Caco-2 (cell line): ENCODE measurements around the gene BAHD1. TPM values are rescaled to one million over a fixed set of nuclear protein-coding genes. Genes with fewer than 3 reads are reported as not detected.
A peak's percentile ranks its signal among the peaks of the same experiment; 100 is the strongest.

ENCODE experiments used
- BruUV-seq: library from RNA; stranded (reverse); fragments of 400-500 nt; replicated peaks from 2 replicates; lab custom pipeline; 2021; lab: Mats Ljungman, UMichigan
- CTCF ChIA-PET: fragments of 300-600 bp; sonication (Branson Sonifier 250); formaldehyde crosslinking; loops from one replicate; lab custom pipeline; 2022; ENCODE audit warnings: antibody characterized with exemption; lab: Charles Lee
- POLR2A ChIA-PET: fragments of 300-600 bp; sonication (Branson Sonifier 250); formaldehyde crosslinking; loops from one replicate; lab custom pipeline; 2022; ENCODE audit warnings: antibody characterized with exemption; lab: Charles Lee
- DNase-seq, 2 experiments: peaks; one replicate each; pipeline versions ENCODE4 v3.0.0 to v3.0.0-alpha.2; 2020 to 2022
- H3K27me3 ChIP-seq: replicated peaks from 2 replicates; pipeline ENCODE4 v1.6.0; 2011; ENCODE audit warnings: low read length; ENCODE audit not compliant: control insufficient read depth, insufficient read depth
- H3K36me3 ChIP-seq: 2 replicates; pipeline ENCODE4 v1.5.1; 2011; ENCODE audit warnings: low read length; ENCODE audit not compliant: control insufficient read depth, insufficient read depth
- H3K4me1 ChIP-seq: fragments of 250-450 bp; sonication (Bioruptor Pico); 2 replicates; pipeline ENCODE4 v1.5.1; 2020; ENCODE audit warnings: mild to moderate bottlenecking
- H3K4me3 ChIP-seq: 2 replicates; pipeline ENCODE4 v1.5.1; 2011; ENCODE audit warnings: low read depth, mild to moderate bottlenecking, control low read depth, low read length
- H3K9me3 ChIP-seq: fragments of 250-450 bp; sonication (Bioruptor Pico); 2 replicates; pipeline ENCODE4 v1.5.1; 2020; ENCODE audit warnings: mild to moderate bottlenecking, moderate library complexity
- H3K27ac Mint-ChIP-seq: one replicate; pipeline ENCODE4 v1.8.0; 2022; ENCODE audit warnings: mixed read lengths; ENCODE audit not compliant: unreplicated experiment
- H3K27me3 Mint-ChIP-seq: one replicate; pipeline ENCODE4 v1.8.0; 2022; ENCODE audit warnings: mixed read lengths; ENCODE audit not compliant: insufficient read depth, unreplicated experiment
- H3K36me3 Mint-ChIP-seq: one replicate; pipeline ENCODE4 v1.8.0; 2022; ENCODE audit warnings: mild to moderate bottlenecking, mixed read lengths; ENCODE audit not compliant: insufficient read depth, unreplicated experiment
- H3K4me1 Mint-ChIP-seq: one replicate; pipeline ENCODE4 v1.8.0; 2022; ENCODE audit warnings: low read depth, mixed read lengths; ENCODE audit not compliant: unreplicated experiment
- H3K4me3 Mint-ChIP-seq: one replicate; pipeline ENCODE4 v1.8.0; 2022; ENCODE audit warnings: mild to moderate bottlenecking, moderate library complexity, mixed read lengths; ENCODE audit not compliant: unreplicated experiment
- H3K9me3 Mint-ChIP-seq: one replicate; pipeline ENCODE4 v1.8.0; 2022; ENCODE audit warnings: mixed read lengths; ENCODE audit not compliant: unreplicated experiment
- intact Hi-C: fragments of 100-400 bp; cut with micrococcal nuclease; formaldehyde crosslinking; loops from one replicate; pipeline ENCODE4 v1.10.0; 2022; ENCODE audit not compliant: unreplicated experiment
- total RNA-seq: library from RNA; stranded (reverse); gene quantifications from 2 replicates; pipeline ENCODE4 v1.2.3, GENCODE V29; 2022
- TF ChIP-seq, protein P1 (sequence below), 2 experiments: fragments of 200-600 bp in 1 of 2; IDR thresholded peaks; 1 replicate in 1 of 2; 2 replicates in 1 of 2; pipeline versions ENCODE4 v1.5.1 to v1.8.0; 2011 to 2022; ENCODE audit warnings: antibody characterized with exemption in 1 of 2, control low read depth in 1 of 2, inconsistent platforms in 1 of 2, low read depth in 1 of 2, low read length in 1 of 2, mild to moderate bottlenecking in 1 of 2, moderate library complexity in 1 of 2; ENCODE audit not compliant: insufficient read depth in 1 of 2, severe bottlenecking in 1 of 2, unreplicated experiment in 1 of 2

Gene BAHD1
- total RNA-seq, 1 experiment from 2014 or later, result 28.1 TPM

- Mint-ChIP-seq H3K4me1 (peaks cover 8% of the 10 kb centered on the region), H3K27me3 (no peaks in the 10 kb centered on the region), H3K27ac (peak within 1 kb of the TSS; percentile 88), H3K4me3 (peak within 1 kb of the TSS; percentile 80), H3K36me3 (peaks cover 29% of the 10 kb centered on the region), H3K9me3 (no peaks in the 10 kb centered on the region)
- intact Hi-C loops, result loop anchor here (1.0 kb wide), 2 partner anchors 30 to 37 kb away; partner anchors contain the start of gene BAHD1
- POLR2A ChIA-PET, result no interaction called here
- CTCF ChIA-PET, result interaction anchor here (0.7 to 1.8 kb wide), 2 partner anchors 30 to 812 kb away, joined by 3 to 8 read pairs; partner anchors contain the start of gene BAHD1
- H3K27me3 ChIP-seq, result no peaks in the 10 kb centered on the region
- H3K4me1 ChIP-seq, result peaks cover 10% of the 10 kb centered on the region
- TF ChIP-seq, protein P1, sequence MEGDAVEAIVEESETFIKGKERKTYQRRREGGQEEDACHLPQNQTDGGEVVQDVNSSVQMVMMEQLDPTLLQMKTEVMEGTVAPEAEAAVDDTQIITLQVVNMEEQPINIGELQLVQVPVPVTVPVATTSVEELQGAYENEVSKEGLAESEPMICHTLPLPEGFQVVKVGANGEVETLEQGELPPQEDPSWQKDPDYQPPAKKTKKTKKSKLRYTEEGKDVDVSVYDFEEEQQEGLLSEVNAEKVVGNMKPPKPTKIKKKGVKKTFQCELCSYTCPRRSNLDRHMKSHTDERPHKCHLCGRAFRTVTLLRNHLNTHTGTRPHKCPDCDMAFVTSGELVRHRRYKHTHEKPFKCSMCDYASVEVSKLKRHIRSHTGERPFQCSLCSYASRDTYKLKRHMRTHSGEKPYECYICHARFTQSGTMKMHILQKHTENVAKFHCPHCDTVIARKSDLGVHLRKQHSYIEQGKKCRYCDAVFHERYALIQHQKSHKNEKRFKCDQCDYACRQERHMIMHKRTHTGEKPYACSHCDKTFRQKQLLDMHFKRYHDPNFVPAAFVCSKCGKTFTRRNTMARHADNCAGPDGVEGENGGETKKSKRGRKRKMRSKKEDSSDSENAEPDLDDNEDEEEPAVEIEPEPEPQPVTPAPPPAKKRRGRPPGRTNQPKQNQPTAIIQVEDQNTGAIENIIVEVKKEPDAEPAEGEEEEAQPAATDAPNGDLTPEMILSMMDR (IDR thresholded peaks at IDR 0.05; ENCODE audit: insufficient read depth in 1 of 2, low read depth in 1 of 2, low read length in 1 of 2, severe bottlenecking in 1 of 2, unreplicated experiment in 1 of 2), result peak in 1 of 2 experiments; percentile 17
- DNase-seq, result peak; percentile 71 to 81
- no peaks in the 10 kb centered on the region for H3K9me3 ChIP-seq
- no TSS peak for BruUV-seq
- peak within 1 kb of the TSS; percentile 74 for H3K4me3 ChIP-seq
- H3K36me3 ChIP-seq, result no peaks in the 10 kb centered on the region
These were observed 29.8 kb downstream of the BAHD1 start, which contains the start of gene CHST14 for GRCh38 chr15:40470423-40471104. TSS of gene CHST14 (plus strand) at chr15:40470984. CDS start at chr15:40471214, 230 bp downstream.

DNA sequence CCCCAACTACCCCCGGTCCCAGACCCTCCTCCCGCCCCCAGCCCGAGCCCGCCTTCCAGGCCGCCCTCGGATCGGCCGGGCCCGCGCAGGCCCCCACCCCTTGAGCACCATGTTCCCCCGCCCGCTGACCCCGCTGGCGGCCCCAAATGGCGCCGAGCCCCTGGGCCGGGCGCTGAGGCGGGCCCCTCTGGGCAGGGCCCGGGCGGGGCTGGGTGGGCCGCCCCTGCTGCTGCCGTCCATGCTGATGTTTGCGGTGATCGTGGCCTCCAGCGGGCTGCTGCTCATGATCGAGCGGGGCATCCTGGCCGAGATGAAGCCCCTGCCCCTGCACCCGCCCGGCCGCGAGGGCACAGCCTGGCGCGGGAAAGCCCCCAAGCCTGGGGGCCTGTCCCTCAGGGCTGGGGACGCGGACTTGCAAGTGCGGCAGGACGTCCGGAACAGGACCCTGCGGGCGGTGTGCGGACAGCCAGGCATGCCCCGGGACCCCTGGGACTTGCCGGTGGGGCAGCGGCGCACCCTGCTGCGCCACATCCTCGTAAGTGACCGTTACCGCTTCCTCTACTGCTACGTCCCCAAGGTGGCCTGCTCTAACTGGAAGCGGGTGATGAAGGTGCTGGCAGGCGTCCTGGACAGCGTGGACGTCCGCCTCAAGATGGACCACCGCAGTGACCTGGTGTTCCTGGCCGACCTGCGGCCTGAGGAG, 30.5 kb downstream of the BAHD1 start:
- no peaks in the 10 kb centered on the region for H3K27me3 Mint-ChIP-seq
- peaks cover 8% of the 10 kb centered on the region for H3K4me1 Mint-ChIP-seq
- peak overlapping the region; percentile 80 for H3K4me3 Mint-ChIP-seq
- TF ChIP-seq, protein P1 (IDR thresholded peaks at IDR 0.05; ENCODE audit: insufficient read depth in 1 of 2, low read depth in 1 of 2, low read length in 1 of 2, severe bottlenecking in 1 of 2, unreplicated experiment in 1 of 2), result no peak
- intact Hi-C loops, result loop anchor here (1.0 kb wide), 1 partner anchor 36 kb away; no protein-coding TSS in a partner anchor
- no peaks in the 10 kb centered on the region for H3K9me3 ChIP-seq
- H3K9me3 Mint-ChIP-seq, result no peaks in the 10 kb centered on the region
- peak overlapping the region; percentile 74 for H3K4me3 ChIP-seq
- BruUV-seq, result no TSS peak
- H3K36me3 ChIP-seq, result no peaks in the 10 kb centered on the region
- peaks cover 10% of the 10 kb centered on the region for H3K4me1 ChIP-seq
- DNase-seq, result no peak
- peak overlapping the region; percentile 67 for H3K27ac Mint-ChIP-seq
- ChIA-PET POLR2A (no interaction called here), CTCF (interaction anchor here (1.8 kb wide), 1 partner anchor 31 kb away, joined by 8 read pairs; the partner anchor contains the start of gene BAHD1)
- H3K27me3 ChIP-seq, result no peaks in the 10 kb centered on the region
- H3K36me3 Mint-ChIP-seq, result peaks cover 23% of the 10 kb centered on the region

DNA sequence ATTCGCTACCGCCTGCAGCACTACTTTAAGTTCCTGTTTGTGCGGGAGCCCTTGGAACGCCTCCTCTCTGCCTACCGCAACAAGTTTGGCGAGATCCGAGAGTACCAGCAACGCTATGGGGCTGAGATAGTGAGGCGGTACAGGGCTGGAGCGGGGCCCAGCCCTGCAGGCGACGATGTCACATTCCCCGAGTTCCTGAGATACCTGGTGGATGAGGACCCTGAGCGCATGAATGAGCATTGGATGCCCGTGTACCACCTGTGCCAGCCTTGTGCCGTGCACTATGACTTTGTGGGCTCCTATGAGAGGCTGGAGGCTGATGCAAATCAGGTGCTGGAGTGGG, 31.0 kb downstream of the BAHD1 start:
- intact Hi-C loops, result loop anchor here (1.0 kb wide), 1 partner anchor 36 kb away; no protein-coding TSS in a partner anchor
- Mint-ChIP-seq H3K27ac (peak overlapping the region; percentile 67), H3K27me3 (no peaks in the 10 kb centered on the region), H3K4me1 (peaks cover 8% of the 10 kb centered on the region), H3K4me3 (peak overlapping the region; percentile 80), H3K36me3 (peaks cover 17% of the 10 kb centered on the region), H3K9me3 (no peaks in the 10 kb centered on the region)
- H3K4me1 ChIP-seq, result peaks cover 10% of the 10 kb centered on the region
- no TSS peak for BruUV-seq
- no peaks in the 10 kb centered on the region for H3K9me3 ChIP-seq
- H3K4me3 ChIP-seq, result peak overlapping the region; percentile 74
- ChIA-PET POLR2A (no interaction called here), CTCF (no interaction called here)
- DNase-seq, result peak; percentile 59 to 69
- TF ChIP-seq, protein P1 (IDR thresholded peaks at IDR 0.05; ENCODE audit: insufficient read depth in 1 of 2, low read depth in 1 of 2, low read length in 1 of 2, severe bottlenecking in 1 of 2, unreplicated experiment in 1 of 2), result no peak
- no peaks in the 10 kb centered on the region for H3K36me3 ChIP-seq
- no peaks in the 10 kb centered on the region for H3K27me3 ChIP-seq
